Calu3 (cell line): ENCODE results near the gene CHRDL1. TPM values are rescaled to one million over a fixed set of nuclear protein-coding genes. Genes with fewer than 3 reads are reported as not detected.

Source experiments
- BruUV-seq: library from RNA; stranded (reverse); fragments of 400-500 nt; replicated peaks from 2 replicates; lab custom pipeline; 2021; lab: Mats Ljungman, UMichigan
- CTCF ChIA-PET: fragments of 300-600 bp; sonication (Branson Sonifier 250); formaldehyde crosslinking; loops from one replicate; lab custom pipeline; 2022; ENCODE audit warnings: antibody characterized with exemption; lab: Charles Lee
- DNase-seq: peaks from one replicate; pipeline ENCODE4 v3.0.0; 2022
- H3K27ac Mint-ChIP-seq: one replicate; pipeline ENCODE4 v1.8.0; 2022; ENCODE audit warnings: mixed read lengths; ENCODE audit not compliant: unreplicated experiment
- H3K27me3 Mint-ChIP-seq: one replicate; pipeline ENCODE4 v1.8.0; 2022; ENCODE audit warnings: mixed read lengths; ENCODE audit not compliant: unreplicated experiment
- H3K36me3 Mint-ChIP-seq: one replicate; pipeline ENCODE4 v1.8.0; 2022; ENCODE audit warnings: mild to moderate bottlenecking, moderate library complexity, mixed read lengths; ENCODE audit not compliant: insufficient read depth, unreplicated experiment
- H3K4me1 Mint-ChIP-seq: one replicate; pipeline ENCODE4 v1.8.0; 2022; ENCODE audit warnings: mild to moderate bottlenecking, low read depth, mixed read lengths; ENCODE audit not compliant: unreplicated experiment
- H3K4me3 Mint-ChIP-seq: one replicate; pipeline ENCODE4 v1.8.0; 2022; ENCODE audit warnings: mild to moderate bottlenecking, low read depth, moderate library complexity, mixed read lengths; ENCODE audit not compliant: unreplicated experiment
- H3K9me3 Mint-ChIP-seq: one replicate; pipeline ENCODE4 v1.8.0; 2022; ENCODE audit warnings: low read depth, mixed read lengths; ENCODE audit not compliant: unreplicated experiment
- intact Hi-C: fragments of 100-400 bp; cut with micrococcal nuclease; formaldehyde crosslinking; loops from one replicate; pipeline ENCODE4 v1.10.0; 2022; ENCODE audit not compliant: unreplicated experiment
- total RNA-seq: library from RNA; stranded (reverse); gene quantifications from 2 replicates; pipeline ENCODE4 v1.2.3, GENCODE V29; 2022
- TF ChIP-seq, protein P1 (sequence below): fragments of 200-600 bp; IDR thresholded peaks from one replicate; pipeline ENCODE4 v1.8.0; 2022; ENCODE audit warnings: antibody characterized with exemption; ENCODE audit not compliant: unreplicated experiment

CHRDL1 gene
- total RNA-seq, 1 experiment from 2014 or later: not detected

DNA sequence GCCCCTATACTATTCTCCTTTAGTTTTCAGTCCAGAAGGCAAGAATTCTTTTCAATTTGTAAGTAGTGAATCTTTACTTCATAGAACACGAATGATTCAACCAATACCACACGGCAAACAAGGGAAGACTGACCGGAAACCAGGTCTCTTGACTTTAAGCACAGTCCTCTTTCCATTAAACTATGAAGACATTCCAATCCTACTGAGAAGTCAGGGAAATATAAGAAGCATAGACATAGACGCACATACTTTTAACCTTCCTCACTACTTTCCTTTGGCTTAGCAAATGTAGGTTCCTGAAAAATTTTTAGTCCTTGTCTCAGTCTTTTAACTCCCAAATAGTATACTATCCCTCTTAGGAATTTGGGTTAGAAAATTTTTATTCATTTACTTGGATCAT, 9.1 kb downstream of the CHRDL1 start:
- DNase-seq: no peak
- no peaks in the 10 kb centered on the region for H3K36me3 Mint-ChIP-seq
- CTCF ChIA-PET: no interaction called here
- no peaks in the 10 kb centered on the region for H3K4me1 Mint-ChIP-seq
- no peak overlapping the region for H3K27ac Mint-ChIP-seq
- H3K9me3 Mint-ChIP-seq: no peaks in the 10 kb centered on the region
- intact Hi-C loops: no loop called here
- no peak overlapping the region for H3K4me3 Mint-ChIP-seq
- TF ChIP-seq, protein P1, sequence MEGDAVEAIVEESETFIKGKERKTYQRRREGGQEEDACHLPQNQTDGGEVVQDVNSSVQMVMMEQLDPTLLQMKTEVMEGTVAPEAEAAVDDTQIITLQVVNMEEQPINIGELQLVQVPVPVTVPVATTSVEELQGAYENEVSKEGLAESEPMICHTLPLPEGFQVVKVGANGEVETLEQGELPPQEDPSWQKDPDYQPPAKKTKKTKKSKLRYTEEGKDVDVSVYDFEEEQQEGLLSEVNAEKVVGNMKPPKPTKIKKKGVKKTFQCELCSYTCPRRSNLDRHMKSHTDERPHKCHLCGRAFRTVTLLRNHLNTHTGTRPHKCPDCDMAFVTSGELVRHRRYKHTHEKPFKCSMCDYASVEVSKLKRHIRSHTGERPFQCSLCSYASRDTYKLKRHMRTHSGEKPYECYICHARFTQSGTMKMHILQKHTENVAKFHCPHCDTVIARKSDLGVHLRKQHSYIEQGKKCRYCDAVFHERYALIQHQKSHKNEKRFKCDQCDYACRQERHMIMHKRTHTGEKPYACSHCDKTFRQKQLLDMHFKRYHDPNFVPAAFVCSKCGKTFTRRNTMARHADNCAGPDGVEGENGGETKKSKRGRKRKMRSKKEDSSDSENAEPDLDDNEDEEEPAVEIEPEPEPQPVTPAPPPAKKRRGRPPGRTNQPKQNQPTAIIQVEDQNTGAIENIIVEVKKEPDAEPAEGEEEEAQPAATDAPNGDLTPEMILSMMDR: no peak
- BruUV-seq: no TSS peak
- H3K27me3 Mint-ChIP-seq: no peaks in the 10 kb centered on the region

GRCh38 chrX:110759785-110760184, 35.8 kb downstream of the CHRDL1 start:
- H3K4me3 Mint-ChIP-seq: no peak overlapping the region
- peaks cover 4% of the 10 kb centered on the region for H3K9me3 Mint-ChIP-seq
- no TSS peak for BruUV-seq
- DNase-seq: no peak
- H3K4me1 Mint-ChIP-seq: no peaks in the 10 kb centered on the region
- no peaks in the 10 kb centered on the region for H3K27me3 Mint-ChIP-seq
- intact Hi-C loops: no loop called here
- CTCF ChIA-PET: no interaction called here
- H3K27ac Mint-ChIP-seq: no peak overlapping the region
- no peaks in the 10 kb centered on the region for H3K36me3 Mint-ChIP-seq
- TF ChIP-seq, protein P1: no peak

GRCh38 chrX:110758781-110759422, 36.7 kb downstream of the CHRDL1 start:
- DNase-seq: no peak
- H3K27me3 Mint-ChIP-seq: no peaks in the 10 kb centered on the region
- BruUV-seq: no TSS peak
- no peak overlapping the region for H3K27ac Mint-ChIP-seq
- no peaks in the 10 kb centered on the region for H3K36me3 Mint-ChIP-seq
- no peaks in the 10 kb centered on the region for H3K4me1 Mint-ChIP-seq
- TF ChIP-seq, protein P1: no peak
- intact Hi-C loops: no loop called here
- peaks cover 4% of the 10 kb centered on the region for H3K9me3 Mint-ChIP-seq
- CTCF ChIA-PET: no interaction called here
- H3K4me3 Mint-ChIP-seq: no peak overlapping the region

- no peak overlapping the region for H3K27ac Mint-ChIP-seq
- no peaks in the 10 kb centered on the region for H3K27me3 Mint-ChIP-seq
- peaks cover 4% of the 10 kb centered on the region for H3K9me3 Mint-ChIP-seq
- intact Hi-C loops: no loop called here
- CTCF ChIA-PET: no interaction called here
- H3K36me3 Mint-ChIP-seq: no peaks in the 10 kb centered on the region
- H3K4me3 Mint-ChIP-seq: no peak overlapping the region
- TF ChIP-seq, protein P1: no peak
- no peaks in the 10 kb centered on the region for H3K4me1 Mint-ChIP-seq
- no peak for DNase-seq
- BruUV-seq: no TSS peak
Measured at GRCh38 chrX:110755611-110756010, 40.0 kb downstream of the CHRDL1 start.
